Measurements from ENCODE around the gene BAK1.

DNA sequence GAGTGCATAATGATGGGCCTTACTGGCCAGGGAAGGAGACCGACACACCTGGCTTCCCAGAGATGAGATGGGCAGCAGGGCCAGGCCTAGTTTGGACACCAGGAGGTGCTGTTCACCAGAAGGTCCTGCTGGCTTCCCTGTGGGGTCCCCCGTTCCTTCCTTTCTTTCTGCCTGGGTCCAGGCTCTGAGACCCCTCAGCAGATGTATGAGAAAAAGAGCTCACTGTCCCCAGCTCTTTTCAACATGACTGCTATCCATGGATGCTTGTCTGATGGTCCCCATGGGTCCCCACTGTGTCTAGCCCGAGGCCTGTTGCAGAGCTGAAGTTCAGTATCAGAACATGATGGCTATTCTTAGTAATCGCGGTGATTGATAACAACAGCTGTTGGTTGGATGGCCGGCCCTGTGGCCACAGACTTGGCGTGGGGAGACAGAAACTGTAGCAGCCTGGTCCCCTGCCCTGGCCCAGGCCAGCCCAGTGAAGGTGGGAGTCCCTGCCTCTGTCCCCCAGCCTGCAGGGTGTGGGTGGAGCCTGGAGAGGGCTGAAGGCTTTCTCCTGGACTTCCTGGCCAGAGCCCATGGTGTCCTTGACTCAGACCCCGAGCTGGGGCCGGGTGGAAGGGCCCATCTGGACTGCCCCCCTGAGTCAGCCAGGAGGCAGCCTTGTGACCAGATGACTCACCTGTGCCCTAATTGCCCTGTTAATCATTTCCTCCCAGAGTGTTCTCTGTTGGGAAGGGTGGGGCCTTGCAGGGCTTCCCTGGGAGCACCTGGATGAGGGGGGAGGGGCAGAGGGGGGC lies 9.9 kb upstream of the BAK1 start:
- TF ChIP-seq EZH2phosphoT487 (IDR thresholded peaks at IDR 0.05; ENCODE audit: insufficient read depth, low read depth): no peak
- no peak for TF ChIP-seq EZH2 (IDR thresholded peaks at IDR 0.05; ENCODE audit: insufficient read depth, poor library complexity, severe bottlenecking)

Measured in GM23248 (cell line).